ENCODE measurements around the gene HPS6.

HPS6 gene

DNA sequence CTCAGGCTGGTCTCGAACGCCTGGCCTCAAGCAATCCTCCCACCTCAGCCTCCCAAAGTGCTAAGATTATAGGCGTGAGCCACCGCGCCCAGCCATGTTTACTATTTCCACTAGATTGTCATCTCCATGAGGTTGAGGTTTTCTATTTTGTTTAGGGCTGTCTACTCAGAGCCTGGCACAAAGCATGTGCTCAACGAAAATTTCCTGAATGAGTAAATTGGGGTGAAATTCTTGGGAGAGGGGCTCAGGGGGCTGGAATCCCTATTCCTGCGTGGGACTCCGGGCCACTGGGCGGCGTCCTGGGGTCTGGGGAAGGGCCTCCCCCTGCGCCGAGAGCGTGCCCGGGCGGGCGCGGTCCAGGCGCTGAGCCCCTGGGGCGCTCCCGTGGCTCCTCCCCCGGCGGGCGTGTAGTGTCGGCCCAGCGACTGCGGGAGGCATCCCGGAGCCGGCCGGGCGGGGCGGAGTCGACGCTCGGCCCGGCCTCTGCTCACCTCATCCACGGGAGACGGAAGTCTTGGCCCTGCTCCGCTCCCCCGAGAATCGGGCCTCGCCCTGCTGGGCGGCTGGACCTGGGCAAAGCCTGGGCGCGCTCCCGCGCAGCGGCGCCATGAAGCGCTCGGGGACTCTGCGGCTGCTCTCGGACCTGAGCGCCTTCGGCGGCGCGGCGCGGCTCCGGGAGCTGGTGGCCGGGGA, at the start of gene HPS6:
Gene HPS6 (plus strand): TSS at position 482 of the 693 bp plus-strand sequence. CDS start 126 bp downstream, at position 608.
- H3K4me3 ChIP-seq (ENCODE audit: control insufficient read depth, low read depth, low read length), result peak within 1 kb of the TSS; percentile 66
- peak; percentile 82 for DNase-seq (ENCODE audit: low read depth)
- TF ChIP-seq, protein P1, sequence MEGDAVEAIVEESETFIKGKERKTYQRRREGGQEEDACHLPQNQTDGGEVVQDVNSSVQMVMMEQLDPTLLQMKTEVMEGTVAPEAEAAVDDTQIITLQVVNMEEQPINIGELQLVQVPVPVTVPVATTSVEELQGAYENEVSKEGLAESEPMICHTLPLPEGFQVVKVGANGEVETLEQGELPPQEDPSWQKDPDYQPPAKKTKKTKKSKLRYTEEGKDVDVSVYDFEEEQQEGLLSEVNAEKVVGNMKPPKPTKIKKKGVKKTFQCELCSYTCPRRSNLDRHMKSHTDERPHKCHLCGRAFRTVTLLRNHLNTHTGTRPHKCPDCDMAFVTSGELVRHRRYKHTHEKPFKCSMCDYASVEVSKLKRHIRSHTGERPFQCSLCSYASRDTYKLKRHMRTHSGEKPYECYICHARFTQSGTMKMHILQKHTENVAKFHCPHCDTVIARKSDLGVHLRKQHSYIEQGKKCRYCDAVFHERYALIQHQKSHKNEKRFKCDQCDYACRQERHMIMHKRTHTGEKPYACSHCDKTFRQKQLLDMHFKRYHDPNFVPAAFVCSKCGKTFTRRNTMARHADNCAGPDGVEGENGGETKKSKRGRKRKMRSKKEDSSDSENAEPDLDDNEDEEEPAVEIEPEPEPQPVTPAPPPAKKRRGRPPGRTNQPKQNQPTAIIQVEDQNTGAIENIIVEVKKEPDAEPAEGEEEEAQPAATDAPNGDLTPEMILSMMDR (conservative IDR thresholded peaks at IDR 0.05; ENCODE audit: control insufficient read depth, insufficient read depth, low read depth, low read length), result no peak

DNA sequence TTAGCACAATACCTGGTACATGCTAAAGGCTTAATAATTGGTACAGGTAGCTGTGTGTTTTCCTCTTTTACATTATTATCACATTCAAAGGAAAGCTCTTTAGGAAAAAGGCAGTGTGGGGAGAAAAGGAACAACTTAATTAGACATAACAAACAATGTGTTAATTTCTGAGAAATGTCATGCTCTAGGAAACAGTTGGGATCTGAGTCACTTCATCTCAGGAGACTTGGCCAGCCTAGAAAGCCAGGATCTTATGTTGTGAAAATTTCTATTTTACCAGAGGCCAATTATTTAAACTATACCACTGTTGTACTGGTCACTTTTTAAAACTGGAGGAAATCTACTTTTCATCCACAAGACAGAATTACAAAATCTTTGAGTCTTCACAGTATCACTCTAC, 48.7 kb upstream of the HPS6 start:
- H3K4me3 ChIP-seq (ENCODE audit: control insufficient read depth, low read depth, low read length), result no peak overlapping the region
- TF ChIP-seq, protein P1 (conservative IDR thresholded peaks at IDR 0.05; ENCODE audit: control insufficient read depth, insufficient read depth, low read depth, low read length), result no peak
- DNase-seq (ENCODE audit: low read depth), result no peak

DNA sequence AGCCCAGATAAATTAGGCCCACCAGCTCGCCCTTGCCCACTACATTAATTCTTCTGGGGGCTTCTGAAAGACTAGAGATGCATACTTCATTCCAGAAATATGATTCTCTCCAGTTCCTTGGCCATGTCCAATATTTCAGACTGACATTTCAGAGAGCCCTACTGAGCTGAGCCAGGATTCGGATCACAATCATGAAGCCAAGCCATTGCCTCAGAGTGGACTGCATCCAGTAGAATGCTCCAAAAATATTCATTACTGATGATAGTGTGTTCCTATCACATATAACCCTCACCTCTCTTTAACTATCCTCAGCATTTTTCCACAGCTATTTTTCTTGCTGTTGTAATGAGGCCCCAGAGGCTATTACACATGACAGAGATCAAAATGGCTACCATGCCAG, 47.9 kb upstream of the HPS6 start:
- no peak for DNase-seq (ENCODE audit: low read depth)
- TF ChIP-seq, protein P1 (conservative IDR thresholded peaks at IDR 0.05; ENCODE audit: control insufficient read depth, insufficient read depth, low read depth, low read length), result no peak
- no peak overlapping the region for H3K4me3 ChIP-seq (ENCODE audit: control insufficient read depth, low read depth, low read length)

DNA sequence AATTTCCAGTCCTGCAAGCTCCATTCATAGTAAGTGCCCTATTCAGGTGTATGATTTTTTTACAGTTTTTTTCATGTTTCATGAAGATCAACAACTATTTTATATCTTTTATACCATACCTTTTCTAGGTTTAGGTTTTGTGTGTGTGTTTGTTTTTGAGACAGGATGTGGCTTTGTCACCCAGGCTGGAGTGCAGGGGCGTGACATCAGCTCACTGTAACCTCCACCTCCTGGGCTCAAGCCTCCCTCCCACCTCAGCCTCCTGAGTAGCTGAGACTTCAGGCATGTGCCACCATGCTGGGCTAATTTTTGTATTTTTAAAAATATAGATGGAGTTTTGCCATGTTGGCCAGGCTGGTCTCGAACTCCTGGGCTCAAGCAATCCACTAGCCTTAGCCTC, 44.2 kb upstream of the HPS6 start:
- DNase-seq (ENCODE audit: low read depth), result no peak
- TF ChIP-seq, protein P1 (conservative IDR thresholded peaks at IDR 0.05; ENCODE audit: control insufficient read depth, insufficient read depth, low read depth, low read length), result no peak

DNA sequence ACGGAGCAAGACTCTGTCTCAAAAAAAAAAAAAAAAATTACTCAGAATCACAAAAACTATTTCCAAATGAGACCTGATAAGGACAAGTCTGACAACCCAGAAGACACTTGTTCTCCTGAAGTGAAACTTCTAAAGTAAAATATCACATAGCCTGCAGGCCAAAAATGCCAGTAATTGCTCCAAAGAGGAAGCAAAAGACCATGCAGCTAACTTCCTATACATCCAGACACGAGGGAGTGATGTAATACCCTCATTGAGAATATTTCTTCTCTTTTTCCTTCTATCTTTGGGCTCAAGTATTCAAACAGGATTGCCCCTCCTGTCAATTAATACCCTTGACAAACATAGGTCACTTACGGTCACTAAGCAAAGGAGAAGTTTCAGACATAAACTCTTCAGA, 40.4 kb upstream of the HPS6 start:
- H3K4me3 ChIP-seq (ENCODE audit: control insufficient read depth, low read depth, low read length), result no peak overlapping the region
- TF ChIP-seq, protein P1 (conservative IDR thresholded peaks at IDR 0.05; ENCODE audit: control insufficient read depth, insufficient read depth, low read depth, low read length), result no peak
- DNase-seq (ENCODE audit: low read depth), result no peak

More for the DNA sequence above, 44.2 kb upstream of the HPS6 start:
- H3K4me3 ChIP-seq (ENCODE audit: control insufficient read depth, low read depth, low read length), result no peak overlapping the region

DNA sequence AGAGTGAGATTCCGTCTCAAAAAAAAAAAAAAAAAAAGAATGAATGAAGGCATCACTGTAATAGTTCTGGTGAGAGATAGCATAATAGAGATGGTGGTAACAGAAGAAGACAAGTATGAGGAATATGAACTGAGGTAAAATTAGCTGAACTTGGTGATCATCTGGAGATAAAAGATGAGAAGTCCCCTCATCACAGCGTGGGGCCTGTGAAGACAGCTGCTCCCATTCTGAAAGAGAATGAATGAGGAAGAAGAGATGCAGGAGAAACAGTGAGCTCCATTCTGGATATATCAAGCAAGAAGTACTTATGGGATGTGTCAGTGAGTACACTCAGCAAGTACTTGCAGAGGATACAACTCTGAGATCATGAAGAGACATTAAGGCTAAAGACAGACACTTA, 37.9 kb upstream of the HPS6 start:
- TF ChIP-seq, protein P1 (conservative IDR thresholded peaks at IDR 0.05; ENCODE audit: control insufficient read depth, insufficient read depth, low read depth, low read length), result no peak
- H3K4me3 ChIP-seq (ENCODE audit: control insufficient read depth, low read depth, low read length), result no peak overlapping the region
- DNase-seq (ENCODE audit: low read depth), result no peak
